OCI-LY7 (cell line): ENCODE results near the gene HEPHL1.

ENCODE experiments used
- CTCF ChIP-seq: fragments of 200-600 bp; sonication (generic); conservative IDR thresholded peaks from 2 replicates; pipeline ENCODE4 v1.5.1; 2014; ENCODE audit warnings: mild to moderate bottlenecking, antibody characterized with exemption, low read length, moderate library complexity, mixed read lengths
- EZH2phosphoT487 ChIP-seq: fragments of 200-600 bp; sonication (generic); IDR thresholded peaks from 2 replicates; pipeline ENCODE4 v1.6.1; 2018; ENCODE audit warnings: low read depth, borderline replicate concordance, mild to moderate bottlenecking, mixed run types, antibody characterized with exemption, low read length, moderate library complexity, mixed read lengths

DNA sequence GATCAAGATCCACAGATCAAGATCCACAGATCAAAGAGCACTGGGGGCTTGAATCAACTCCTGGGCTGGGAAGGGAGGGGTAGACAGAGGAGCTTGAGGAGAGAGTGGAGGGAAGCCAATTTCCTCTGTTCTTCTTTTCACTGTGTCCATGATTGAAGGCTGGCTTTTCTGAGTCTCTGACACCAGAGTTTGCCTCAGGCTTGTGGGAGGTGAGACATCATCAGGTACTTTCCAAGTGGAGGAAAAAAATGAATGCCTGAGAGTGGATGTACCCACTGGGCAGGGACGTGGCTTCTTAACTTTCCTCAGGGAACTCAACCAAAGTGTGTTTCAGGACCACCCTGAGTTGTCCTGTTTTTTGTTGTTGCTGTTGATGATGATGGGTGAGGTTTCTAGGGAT is 11.0 kb upstream of the HEPHL1 start:
- no peak for TF ChIP-seq CTCF
- TF ChIP-seq EZH2phosphoT487: no peak
